H54 (cell line): ENCODE measurements around the gene DENND4C.
A peak's percentile ranks its signal among the peaks of the same experiment; 100 is the strongest.

Source experiments
- DNase-seq: peaks from one replicate; pipeline ENCODE4 v3.0.0; 2011; ENCODE audit warnings: low spot score, mixed read lengths; ENCODE audit not compliant: insufficient read length
- FAIRE-seq: peaks from 3 replicates; lab custom pipeline; 2011; peaks lifted over from hg19 to GRCh38; lab: Jason Lieb, UNC
- POLR2A ChIP-seq: IDR thresholded peaks from 2 replicates; pipeline ENCODE4 v1.6.1; 2011; ENCODE audit warnings: low read depth, mild to moderate bottlenecking, low read length

The DENND4C gene

DNA sequence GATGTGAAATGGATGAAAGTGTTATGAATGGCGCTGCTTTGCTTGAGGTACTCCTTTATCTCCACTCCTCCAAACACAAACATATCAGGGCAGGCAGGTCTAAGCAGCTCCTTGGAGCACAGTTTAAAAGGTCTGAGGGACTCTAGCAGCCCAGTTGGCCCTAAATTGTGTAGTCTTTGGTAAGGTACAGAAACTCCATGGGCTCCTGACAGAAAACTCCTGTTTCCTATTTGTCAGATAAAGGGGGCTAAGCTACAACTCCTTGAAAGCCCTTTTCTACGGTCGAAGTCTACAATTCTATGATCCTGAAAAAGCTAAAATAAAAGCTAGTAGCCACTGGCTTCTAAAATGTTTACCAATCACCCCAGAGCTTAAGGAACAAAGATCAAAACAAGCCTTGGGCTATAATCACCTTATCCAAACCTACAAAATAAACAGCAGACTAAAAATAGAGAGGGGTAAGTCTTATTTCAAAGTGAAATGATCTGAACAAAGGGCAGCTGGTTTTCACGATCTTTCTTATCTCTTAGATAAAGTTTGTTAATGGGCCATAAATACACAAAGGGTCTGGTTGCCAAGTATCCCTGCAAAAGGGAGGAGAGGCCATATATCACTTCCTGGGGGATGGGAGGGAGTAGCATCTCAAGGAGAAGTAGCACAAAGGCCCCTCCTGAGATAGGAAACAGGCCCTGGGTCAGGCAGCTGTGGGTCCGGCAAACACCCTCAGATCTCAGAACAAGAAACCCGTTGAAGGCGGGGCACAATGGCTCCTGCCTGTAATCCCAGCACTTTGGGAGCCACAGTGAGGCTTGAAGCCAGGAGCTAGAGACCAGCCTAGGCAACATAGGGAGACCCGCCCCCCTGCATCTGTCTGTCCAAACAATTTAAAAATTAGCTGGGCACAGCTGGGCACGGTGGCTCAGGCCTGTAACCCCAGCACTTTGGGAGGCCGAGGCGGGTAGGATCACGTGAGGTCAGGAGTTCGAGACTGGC is 28.3 kb upstream of the DENND4C start:
- no peak for DNase-seq
- no peak for FAIRE-seq
- TF ChIP-seq POLR2A = no peak

DNA sequence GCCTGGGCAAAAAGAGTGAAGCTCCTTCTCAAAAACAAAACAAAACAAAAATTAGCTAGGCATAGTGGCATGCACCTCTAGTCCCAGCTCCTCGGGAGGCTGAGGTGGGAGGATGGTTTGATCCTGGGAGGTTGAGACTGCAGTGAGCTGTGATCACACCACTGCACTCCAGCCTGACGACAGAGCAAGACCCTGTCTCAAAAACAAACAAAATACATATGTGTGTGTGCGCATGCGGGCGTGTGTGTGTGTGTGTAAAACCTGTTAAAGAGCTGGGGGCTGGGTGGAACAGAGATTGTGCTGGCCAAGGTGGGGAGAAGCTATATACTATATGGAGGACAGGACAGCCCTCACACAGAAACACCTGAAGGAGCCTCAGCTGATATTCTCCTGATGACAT is 27.4 kb upstream of the DENND4C start:
- FAIRE-seq = no peak
- DNase-seq = no peak
- TF ChIP-seq POLR2A = no peak

DNA sequence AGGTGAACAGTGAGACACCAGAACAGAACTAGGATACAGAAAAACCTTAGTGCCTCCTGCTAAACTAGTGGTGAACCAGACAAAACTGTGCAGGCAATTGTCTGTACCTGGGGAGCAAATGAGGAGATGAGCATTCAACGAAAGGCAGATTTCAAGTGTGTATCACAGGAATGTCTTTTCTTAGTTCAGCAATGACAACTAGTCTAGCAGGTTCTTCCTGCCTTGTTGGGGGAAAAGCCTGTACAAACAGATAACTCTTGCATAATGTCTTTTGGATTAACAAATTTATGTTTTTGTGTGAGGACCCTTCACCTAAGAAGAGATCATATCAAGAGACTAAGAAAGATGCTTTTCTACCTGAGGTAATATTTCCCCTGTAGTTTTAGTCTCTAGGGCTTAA is 21.8 kb upstream of the DENND4C start:
- TF ChIP-seq POLR2A = no peak
- FAIRE-seq (peak; percentile 48), DNase-seq (no peak)

DNA sequence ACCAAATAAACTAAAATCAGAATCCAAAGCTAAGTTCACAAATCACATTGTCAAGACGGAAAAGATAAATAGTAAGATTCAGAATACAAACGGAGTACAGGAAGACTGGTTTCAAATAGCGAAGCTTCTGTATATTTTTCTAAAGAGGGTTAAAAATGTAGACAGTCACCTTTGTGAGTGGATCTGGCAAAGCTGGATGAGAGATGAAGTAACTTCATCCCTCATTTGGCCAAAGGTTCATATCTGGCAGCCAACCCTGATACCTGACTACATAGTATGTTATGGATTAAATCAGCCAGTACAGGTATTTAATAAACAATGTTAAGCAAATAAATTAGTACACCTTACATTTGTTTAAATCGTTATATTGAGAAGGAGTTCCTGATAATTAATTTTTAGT is 21.3 kb upstream of the DENND4C start:
- no peak for DNase-seq
- TF ChIP-seq POLR2A = no peak
- FAIRE-seq = no peak

DNA sequence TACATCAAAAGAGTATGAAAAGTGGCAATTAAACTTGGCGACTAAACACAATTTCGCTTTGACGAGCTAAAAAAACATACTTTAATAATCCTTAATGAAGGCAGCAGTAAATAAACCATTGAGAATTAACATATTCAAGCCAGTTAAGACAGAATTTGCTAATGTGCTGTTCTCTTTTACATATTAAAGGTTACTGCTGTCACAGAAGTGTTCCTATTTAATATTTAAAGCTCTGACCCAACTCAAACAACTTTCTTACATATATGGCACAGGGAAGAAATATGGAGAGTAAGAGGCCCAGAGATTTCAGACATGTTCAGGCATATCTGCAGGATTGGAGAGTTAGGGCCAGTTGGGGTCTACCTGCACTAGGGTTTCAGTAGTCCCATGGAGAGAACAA is 16.7 kb upstream of the DENND4C start:
- DNase-seq (no peak), FAIRE-seq (no peak)
- no peak for TF ChIP-seq POLR2A

DNA sequence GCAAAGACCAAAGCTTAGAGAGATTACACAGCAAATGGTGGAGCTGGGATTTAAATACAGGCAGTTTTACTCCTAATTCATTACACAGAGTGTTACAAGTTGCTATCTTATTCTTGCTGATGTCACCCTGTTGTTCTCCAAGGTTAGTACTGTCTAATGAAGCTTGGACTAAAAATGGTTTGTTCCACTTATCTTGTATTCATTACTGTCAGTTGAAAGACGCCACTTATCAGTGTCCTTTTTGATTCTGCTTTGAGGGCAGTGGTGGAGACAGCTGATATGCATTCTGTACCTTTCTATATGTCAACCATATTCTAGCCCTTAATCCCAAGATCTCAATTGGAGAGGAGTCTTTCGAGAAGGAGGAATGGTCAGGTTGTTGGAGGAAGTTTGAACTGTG is 14.0 kb upstream of the DENND4C start:
- no peak for TF ChIP-seq POLR2A
- FAIRE-seq = no peak
- no peak for DNase-seq

DNA sequence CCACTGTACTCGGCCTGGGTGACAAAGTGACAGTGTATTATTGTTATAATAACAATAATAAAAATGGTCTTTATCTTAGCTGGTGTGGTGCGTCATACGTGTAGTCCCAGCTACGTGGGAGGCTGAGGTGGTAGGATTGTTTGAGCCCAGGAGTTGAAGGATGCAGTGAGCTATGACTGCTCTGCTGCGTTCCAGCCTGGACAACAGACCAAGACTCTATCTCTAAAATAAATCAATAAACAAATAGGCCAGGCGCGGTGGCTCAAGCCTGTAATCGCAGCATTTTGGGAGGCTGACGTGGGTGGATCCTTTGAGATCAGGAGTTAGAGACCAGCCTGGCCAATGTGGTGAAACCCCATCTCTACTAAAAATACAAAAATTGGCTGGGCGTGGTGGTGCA is 9.2 kb upstream of the DENND4C start:
- FAIRE-seq (no peak), DNase-seq (no peak)
- TF ChIP-seq POLR2A = no peak

DNA sequence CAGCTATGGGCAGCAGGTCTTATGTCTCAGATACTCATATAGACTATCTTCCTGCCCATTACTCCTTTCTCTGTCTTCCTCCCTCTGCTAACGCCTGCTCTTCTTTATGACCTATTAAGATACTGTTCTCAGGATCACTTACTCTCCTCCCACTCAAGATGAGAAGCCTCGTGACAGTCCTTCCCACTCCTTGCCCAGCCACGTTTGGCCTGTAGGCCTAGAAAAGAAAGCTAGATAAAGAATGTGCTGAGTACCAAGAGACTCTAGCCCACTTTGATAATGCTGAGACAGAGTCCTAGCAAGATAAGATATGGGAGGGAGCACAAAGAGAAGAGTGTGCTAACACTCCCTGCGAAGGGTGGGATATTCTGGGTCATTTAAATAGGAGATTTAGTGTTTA is 6.8 kb upstream of the DENND4C start:
- TF ChIP-seq POLR2A = no peak
- FAIRE-seq = no peak
- no peak for DNase-seq

DNA sequence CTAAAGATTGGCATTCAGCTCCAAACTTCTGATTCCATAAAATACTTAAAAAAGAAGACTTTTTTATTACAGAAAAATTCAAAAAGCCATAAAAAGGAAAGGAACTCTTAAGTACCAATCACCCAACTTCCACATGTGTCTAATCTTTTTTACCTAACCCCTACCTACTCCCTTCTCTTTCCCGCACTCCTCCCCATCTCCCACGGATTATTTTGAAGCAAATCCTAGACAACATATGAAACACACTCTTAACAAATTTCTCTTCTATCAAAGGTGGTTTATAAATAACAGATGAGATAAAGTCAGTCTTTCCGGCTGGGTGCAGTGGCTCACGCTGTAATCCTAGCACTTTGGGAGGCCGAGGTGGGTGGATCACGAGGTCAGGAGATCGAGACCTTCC is 5.9 kb upstream of the DENND4C start:
- DNase-seq = no peak
- FAIRE-seq = no peak
- no peak for TF ChIP-seq POLR2A

DNA sequence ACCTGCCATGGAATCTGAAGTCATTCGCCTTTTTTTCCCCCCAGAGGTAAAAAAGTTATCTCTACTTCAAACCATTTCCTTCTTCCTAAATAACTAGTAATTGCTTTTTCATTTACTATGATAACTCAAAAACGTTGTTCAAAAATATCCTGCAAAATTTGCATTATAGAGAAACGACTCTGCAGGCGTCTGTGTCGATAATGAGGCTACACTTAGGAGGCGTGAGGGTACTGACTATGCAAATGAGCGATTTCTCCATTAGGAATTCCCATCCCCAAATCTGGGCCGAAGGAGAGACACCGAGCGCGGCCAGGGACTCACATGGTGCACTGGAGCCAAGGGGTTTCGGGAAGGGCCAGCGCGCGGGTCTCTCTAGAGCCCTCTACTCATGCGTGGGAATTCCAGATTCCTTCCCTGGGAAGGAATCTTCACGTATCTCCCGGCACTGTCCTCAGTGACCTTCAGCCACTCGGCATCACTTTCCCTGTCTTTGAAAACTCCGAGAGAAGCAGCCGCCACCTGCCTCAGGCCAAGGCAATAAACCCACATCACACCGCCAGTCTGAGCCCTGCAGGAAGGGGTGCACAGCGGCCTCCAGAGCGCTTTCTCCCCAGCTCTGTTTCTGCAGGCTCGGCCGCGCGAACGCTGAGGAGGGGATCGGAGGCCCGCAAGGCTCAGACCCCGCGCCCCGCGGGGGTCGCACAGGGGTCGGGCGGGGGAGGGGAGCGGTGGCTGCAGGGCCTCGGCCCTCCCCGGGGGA is 718 bp upstream of the DENND4C start:
- TF ChIP-seq POLR2A = no peak
- DNase-seq = peak; percentile 58
- FAIRE-seq = peak; percentile 89

DNA sequence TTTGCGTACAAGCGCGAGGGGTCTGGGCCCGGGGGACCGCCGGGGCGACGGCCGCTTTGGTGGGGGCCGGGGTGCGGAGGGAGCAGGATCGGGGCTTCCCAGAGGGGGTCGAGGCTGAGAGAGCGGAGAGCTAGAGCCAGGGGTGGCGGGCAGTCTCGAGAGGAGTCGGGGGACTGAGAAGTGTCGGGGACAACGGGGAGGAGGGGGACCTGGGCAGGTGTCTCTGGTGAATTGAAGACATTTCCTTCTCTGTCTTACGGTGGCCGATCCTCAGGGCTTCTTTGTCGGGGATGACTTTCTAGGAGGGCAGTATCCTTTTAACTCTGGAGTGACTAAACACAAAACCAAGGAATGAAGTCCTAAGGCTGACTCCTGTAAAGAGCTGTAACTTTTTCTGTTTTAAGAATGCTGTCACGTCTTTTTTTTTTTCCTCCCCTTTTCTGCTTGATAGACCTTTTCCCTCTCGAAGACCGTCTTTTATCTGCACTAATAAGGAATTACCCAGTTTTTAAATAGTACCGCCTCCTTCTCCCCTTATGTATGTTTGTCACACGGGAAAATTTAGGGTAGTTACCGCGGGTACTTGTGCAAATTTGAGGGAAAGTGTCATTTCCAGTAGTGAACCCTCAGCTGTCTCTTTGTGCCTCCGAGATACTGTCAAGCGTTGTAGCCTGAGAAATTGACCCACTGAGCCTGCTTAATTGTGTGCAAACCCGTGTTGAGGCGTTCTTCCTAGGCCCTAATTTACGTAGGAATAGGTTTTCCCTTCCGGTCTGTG is 822 bp downstream of the DENND4C start:
- DNase-seq (peak; percentile 24), FAIRE-seq (no peak)
- no peak for TF ChIP-seq POLR2A

DNA sequence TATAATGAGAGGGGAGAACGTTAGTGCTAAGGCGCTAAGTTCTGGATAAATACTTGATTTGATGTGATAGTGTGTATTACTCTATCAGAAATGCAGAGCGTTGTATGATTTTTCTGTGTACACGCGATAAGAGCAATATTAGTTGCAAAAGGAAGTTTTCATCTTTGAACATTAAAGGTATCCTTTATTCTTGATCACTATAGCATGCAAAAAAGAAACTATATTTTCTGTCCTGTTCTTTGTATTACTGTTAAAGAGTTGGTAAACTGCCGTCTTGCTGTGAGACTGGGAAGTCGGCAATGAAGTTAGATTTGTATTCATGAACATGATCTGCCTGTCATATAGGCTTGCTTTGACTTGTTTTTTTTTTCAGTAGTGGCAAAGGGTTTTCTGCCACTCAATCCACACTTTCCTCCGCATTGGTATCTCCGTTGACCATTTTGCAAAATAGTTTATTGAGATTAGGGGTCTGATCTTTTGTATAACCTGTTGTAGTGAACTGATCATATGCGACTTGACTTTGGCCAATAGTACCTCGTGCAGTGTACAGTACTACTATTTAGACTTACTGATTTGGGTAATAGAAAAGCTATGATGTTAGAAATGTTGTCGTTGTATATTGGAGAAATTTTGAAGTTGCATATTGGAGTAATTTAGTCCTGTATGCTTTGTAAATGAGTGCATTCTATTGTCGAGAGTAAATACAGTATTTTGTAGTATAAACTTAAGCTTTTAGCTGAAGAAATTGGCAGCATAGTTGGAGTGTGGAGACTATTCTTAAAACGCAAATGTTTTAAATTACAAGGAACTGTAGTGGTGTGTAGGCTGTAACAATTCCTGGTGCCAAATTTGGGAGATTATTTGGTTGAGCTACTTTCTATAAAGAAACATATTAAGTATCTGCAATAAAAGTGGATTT is 1.7 kb downstream of the DENND4C start:
- FAIRE-seq (peak; percentile 88), DNase-seq (no peak)
- TF ChIP-seq POLR2A = no peak

DNA sequence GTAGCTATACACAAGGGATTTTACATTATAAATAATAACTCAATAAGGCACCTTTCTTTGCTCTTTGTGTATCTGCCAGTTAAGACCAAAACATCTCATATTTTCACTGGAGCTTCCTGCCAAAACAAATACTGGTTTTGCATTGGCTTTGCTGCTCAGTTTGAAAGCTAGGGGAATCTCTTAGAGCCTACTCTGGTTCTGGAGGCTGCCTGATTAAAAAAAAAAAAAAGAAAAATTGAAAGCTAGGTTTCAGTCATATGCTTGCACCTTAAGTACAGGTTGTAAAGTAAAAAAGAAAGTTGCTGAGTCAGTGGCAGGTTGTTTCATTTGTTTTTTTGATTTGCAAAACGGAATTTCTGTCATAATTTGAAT is 2.3 kb downstream of the DENND4C start:
- no peak for TF ChIP-seq POLR2A
- peak; percentile 85 for FAIRE-seq
- no peak for DNase-seq
